OCI-LY3 (cell line): ENCODE data around the gene H19.

Source experiments
- H2AFZ ChIP-seq: fragments of 200-600, 300-600 bp; shearing (Covaris generic); 2 replicates; pipeline ENCODE4 v1.6.0; 2014; ENCODE audit warnings: antibody characterized with exemption, low read depth, low read length
- H3K27ac ChIP-seq: fragments of 200-600, 300-600 bp; sonication (generic); 2 replicates; pipeline ENCODE4 v1.5.1; 2014; ENCODE audit warnings: mild to moderate bottlenecking, low read length, moderate library complexity, mixed read lengths
- H3K27me3 ChIP-seq: fragments of 200-600, 300-600 bp; sonication (generic); 2 replicates; pipeline ENCODE4 v1.6.1; 2014; ENCODE audit warnings: low read depth, low read length, mixed read lengths
- H3K36me3 ChIP-seq: fragments of 200-600, 300-600 bp; sonication (generic); replicated peaks from 2 replicates; pipeline ENCODE3; 2014; ENCODE audit warnings: low read depth, low read length, mixed read lengths
- H3K4me1 ChIP-seq: fragments of 300-600, 200-600 bp; sonication (generic); 2 replicates; pipeline ENCODE4 v1.6.1; 2014; ENCODE audit warnings: low read length, mixed read lengths
- H3K4me2 ChIP-seq: fragments of 200-600, 300-600 bp; sonication (generic); 2 replicates; pipeline ENCODE4 v1.6.1; 2014; ENCODE audit warnings: low read length, mixed read lengths
- H3K4me3 ChIP-seq: fragments of 300-600, 200-600 bp; sonication (generic); 2 replicates; pipeline ENCODE4 v1.5.1; 2014; ENCODE audit warnings: antibody characterized with exemption, mild to moderate bottlenecking, low read length, moderate library complexity
- H3K79me2 ChIP-seq: fragments of 300-600, 200-600 bp; shearing (Covaris generic); 2 replicates; pipeline ENCODE4 v1.6.1; 2014; ENCODE audit warnings: mild to moderate bottlenecking, low read length, mixed read lengths
- H3K9ac ChIP-seq: fragments of 300-600, 200-600 bp; shearing (Covaris generic); 2 replicates; pipeline ENCODE4 v1.6.0; 2014; ENCODE audit warnings: mild to moderate bottlenecking, low read length, moderate library complexity
- H3K9me3 ChIP-seq: fragments of 200-600, 300-600 bp; shearing (Covaris generic); 2 replicates; pipeline ENCODE4 v1.6.1; 2014; ENCODE audit warnings: low read length, mixed read lengths; ENCODE audit not compliant: insufficient read depth
- H4K20me1 ChIP-seq: fragments of 200-600, 300-600 bp; sonication (generic); 2 replicates; pipeline ENCODE4 v1.6.1; 2016; ENCODE audit warnings: low read length, mixed read lengths; ENCODE audit not compliant: insufficient read depth
- EZH2phosphoT487 ChIP-seq: fragments of 200-600 bp; shearing (Covaris generic); IDR thresholded peaks from 2 replicates; pipeline ENCODE4 v1.6.1; 2018; ENCODE audit warnings: antibody characterized with exemption, mixed run types, low read depth
- TF ChIP-seq, protein P1 (sequence below): fragments of 200-600, 300-600 bp; sonication (generic); IDR thresholded peaks from 2 replicates; pipeline ENCODE4 v1.5.1; 2014; ENCODE audit warnings: antibody characterized with exemption, low read length, low read depth

The H19 gene

DNA sequence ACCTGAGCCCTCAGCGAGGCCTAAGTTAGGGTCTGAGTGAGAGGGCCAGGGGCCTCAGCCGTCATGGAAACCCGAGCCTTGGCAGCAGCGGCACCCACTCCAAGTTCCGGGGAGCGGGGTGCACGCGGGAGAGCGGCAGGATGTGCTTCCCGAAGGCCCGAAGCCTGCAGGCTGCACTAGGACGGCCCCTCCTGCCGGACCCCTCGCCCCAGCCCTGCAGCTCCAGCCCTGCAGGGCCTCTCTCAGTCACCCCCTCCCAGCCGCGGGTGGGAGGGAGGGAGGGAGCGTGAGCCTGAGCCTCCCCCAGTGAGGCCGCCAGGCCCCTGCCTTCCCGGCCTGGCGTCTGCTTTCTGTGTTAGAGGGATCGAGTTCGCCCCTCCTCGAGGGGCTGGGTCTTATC lies 27.9 kb downstream of the H19 start:
- Histone ChIP-seq H3K27ac (no peak overlapping the region), H3K79me2 (no peaks in the 10 kb centered on the region), H3K9ac (no peak overlapping the region), H3K9me3 (no peaks in the 10 kb centered on the region), H4K20me1 (no peaks in the 10 kb centered on the region), H3K4me3 (no peak overlapping the region), H3K27me3 (no peaks in the 10 kb centered on the region), H3K4me2 (no peak overlapping the region), H2AFZ (no peak overlapping the region), H3K4me1 (no peaks in the 10 kb centered on the region), H3K36me3 (no peaks in the 10 kb centered on the region)
- TF ChIP-seq, protein P1, sequence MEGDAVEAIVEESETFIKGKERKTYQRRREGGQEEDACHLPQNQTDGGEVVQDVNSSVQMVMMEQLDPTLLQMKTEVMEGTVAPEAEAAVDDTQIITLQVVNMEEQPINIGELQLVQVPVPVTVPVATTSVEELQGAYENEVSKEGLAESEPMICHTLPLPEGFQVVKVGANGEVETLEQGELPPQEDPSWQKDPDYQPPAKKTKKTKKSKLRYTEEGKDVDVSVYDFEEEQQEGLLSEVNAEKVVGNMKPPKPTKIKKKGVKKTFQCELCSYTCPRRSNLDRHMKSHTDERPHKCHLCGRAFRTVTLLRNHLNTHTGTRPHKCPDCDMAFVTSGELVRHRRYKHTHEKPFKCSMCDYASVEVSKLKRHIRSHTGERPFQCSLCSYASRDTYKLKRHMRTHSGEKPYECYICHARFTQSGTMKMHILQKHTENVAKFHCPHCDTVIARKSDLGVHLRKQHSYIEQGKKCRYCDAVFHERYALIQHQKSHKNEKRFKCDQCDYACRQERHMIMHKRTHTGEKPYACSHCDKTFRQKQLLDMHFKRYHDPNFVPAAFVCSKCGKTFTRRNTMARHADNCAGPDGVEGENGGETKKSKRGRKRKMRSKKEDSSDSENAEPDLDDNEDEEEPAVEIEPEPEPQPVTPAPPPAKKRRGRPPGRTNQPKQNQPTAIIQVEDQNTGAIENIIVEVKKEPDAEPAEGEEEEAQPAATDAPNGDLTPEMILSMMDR = no peak
- TF ChIP-seq EZH2phosphoT487 = no peak

DNA sequence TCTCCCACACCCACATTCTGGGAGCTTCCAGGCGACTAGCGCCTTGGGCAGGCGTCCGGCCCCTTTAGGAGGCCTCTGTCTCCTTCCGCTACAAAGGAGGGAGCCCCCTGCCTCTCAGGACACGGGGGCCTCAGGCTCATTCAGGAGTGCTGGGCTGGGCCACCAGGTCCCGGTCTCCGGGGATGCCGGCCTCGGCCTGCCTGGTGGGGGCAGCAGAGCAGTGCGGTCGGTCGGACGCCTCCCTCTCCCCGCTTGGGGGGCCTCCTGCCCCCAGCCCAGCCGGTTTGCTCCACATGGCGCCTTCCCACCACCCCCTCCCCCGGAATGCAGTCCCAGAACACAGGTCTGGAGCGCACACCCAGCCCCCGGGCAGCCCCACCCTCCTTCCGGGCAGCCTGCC lies 28.6 kb downstream of the H19 start:
- Histone ChIP-seq H3K79me2 (no peaks in the 10 kb centered on the region), H4K20me1 (no peaks in the 10 kb centered on the region), H3K36me3 (no peaks in the 10 kb centered on the region), H3K4me2 (no peak overlapping the region), H3K4me3 (no peak overlapping the region), H3K9me3 (no peaks in the 10 kb centered on the region), H2AFZ (no peak overlapping the region), H3K9ac (no peak overlapping the region), H3K4me1 (no peaks in the 10 kb centered on the region), H3K27ac (no peak overlapping the region), H3K27me3 (no peaks in the 10 kb centered on the region)
- TF ChIP-seq, protein P1 = no peak
- no peak for TF ChIP-seq EZH2phosphoT487

DNA sequence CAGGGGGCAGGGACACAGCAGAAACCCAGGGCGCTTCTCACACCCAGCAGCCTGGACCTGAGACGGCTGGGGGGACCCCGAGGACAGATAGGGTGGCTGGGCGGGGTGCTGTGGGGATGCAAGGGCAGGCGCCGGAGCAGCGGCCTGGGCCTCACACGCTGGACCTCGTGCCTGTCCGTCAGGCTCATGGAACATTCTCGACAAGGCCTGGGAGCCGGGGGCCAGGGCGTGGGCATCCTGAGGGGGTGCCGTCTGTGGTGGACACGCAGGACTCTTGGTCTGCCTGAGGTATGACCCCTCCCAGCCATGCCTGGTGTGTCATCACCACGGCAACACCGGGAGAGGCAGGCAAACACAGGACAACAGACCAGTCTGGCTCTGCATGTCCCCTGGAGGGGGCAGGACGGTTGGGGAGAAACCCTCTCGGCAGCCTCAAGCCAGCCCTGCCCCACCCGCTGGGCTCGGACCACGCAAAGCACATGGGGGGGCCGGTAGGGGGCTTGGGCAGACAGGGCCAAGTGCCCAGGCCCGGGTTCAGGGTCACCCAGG lies 29.1 kb downstream of the H19 start:
- H4K20me1 ChIP-seq = no peaks in the 10 kb centered on the region
- H3K27me3 ChIP-seq = no peaks in the 10 kb centered on the region
- H3K4me1 ChIP-seq = no peaks in the 10 kb centered on the region
- TF ChIP-seq EZH2phosphoT487 = no peak
- TF ChIP-seq, protein P1 = no peak
- no peak overlapping the region for H2AFZ ChIP-seq
- no peaks in the 10 kb centered on the region for H3K36me3 ChIP-seq
- H3K27ac ChIP-seq = no peak overlapping the region
- H3K4me2 ChIP-seq = no peak overlapping the region
- no peak overlapping the region for H3K9ac ChIP-seq
- H3K79me2 ChIP-seq = no peaks in the 10 kb centered on the region
- no peaks in the 10 kb centered on the region for H3K9me3 ChIP-seq
- no peak overlapping the region for H3K4me3 ChIP-seq

DNA sequence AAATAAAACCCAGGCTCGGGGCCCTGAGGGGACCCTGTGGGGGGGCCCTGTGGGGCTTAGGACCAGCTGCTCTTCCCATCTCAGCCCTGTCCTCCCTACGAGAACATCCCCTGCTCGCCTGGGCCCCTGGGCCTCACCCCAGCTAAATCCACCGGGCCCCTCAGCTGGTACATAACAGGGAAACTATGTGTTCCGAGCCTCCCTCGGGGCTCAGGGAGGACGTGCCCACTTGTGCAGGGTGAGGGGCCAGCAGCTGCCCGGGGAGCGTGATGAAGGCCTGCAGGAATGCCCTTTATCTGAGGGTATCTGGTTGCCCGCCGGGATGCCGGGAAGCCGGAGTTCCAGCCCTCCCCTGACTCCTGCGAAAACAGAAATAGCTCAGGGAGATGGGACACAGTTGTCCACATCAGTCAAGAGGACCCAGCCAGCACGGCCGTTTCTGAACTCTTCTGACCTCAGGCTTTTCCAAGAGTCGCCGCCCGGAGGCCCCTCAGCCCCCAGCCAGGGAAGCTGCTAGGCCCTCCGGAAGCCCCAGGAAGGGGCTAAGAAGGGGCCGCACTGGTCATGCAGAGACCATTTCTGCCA lies 29.9 kb downstream of the H19 start:
- Histone ChIP-seq H3K4me1 (no peaks in the 10 kb centered on the region), H3K4me2 (no peak overlapping the region), H3K9ac (no peak overlapping the region), H4K20me1 (no peaks in the 10 kb centered on the region), H3K9me3 (no peaks in the 10 kb centered on the region), H3K36me3 (no peaks in the 10 kb centered on the region), H3K27ac (no peak overlapping the region), H3K4me3 (no peak overlapping the region), H2AFZ (no peak overlapping the region), H3K27me3 (no peaks in the 10 kb centered on the region), H3K79me2 (no peaks in the 10 kb centered on the region)
- TF ChIP-seq, protein P1 = no peak
- TF ChIP-seq EZH2phosphoT487 = no peak
